T-cell (primary cell): ENCODE measurements around the gene BAG5. TPM values are rescaled to one million over a fixed set of nuclear protein-coding genes. Genes with fewer than 3 reads are reported as not detected.
A peak's percentile ranks its signal among the peaks of the same experiment; 100 is the strongest.

Experiments used
- ATAC-seq, 4 experiments: fragments of 200-7000 bp in 3 of 4; fragments of 150-1000 bp in 1 of 4; cut with Tn5 transposase; replicated peaks in 1 of 4; 1 replicate in 3 of 4; 2 replicates in 1 of 4; pipeline ENCODE4 v1.10.0; 2021; ENCODE audit warnings: moderate library complexity in 3 of 4, mild to moderate bottlenecking in 2 of 4, moderate number of reproducible peaks in 1 of 4
- CTCF ChIA-PET, 2 donors: fragments of 300-600 bp; sonication (Branson Sonifier 250); formaldehyde crosslinking; loops; one replicate each; lab custom pipeline; 2022; ENCODE audit warnings: antibody characterized with exemption in 2 of 2; lab: Charles Lee
- POLR2A ChIA-PET, 2 donors: fragments of 300-600 bp; sonication (Branson Sonifier 250); formaldehyde crosslinking; loops; one replicate each; lab custom pipeline; 2022; ENCODE audit warnings: antibody characterized with exemption in 2 of 2; lab: Charles Lee
- DNase-seq, 35 experiments: peaks; one replicate each; pipeline versions ENCODE4 v3.0.0 to v3.0.0-alpha.2; 2013 to 2023
- H3K27ac ChIP-seq: one replicate; pipeline ENCODE4 v1.5.1; 2013; ENCODE audit warnings: low read length
- H3K27me3 ChIP-seq, 2 experiments: replicated peaks in 1 of 2; 1 replicate in 1 of 2; 2 replicates in 1 of 2; pipeline versions ENCODE4 v1.6.1 to v1.7.0; 2013; ENCODE audit warnings: low read length in 1 of 2, mixed read lengths in 1 of 2; ENCODE audit not compliant: control insufficient read depth in 2 of 2, insufficient read depth in 2 of 2; ENCODE audit errors: extremely low read depth in 1 of 2
- H3K36me3 ChIP-seq, 2 donors: 1 replicate in 1 of 2; 2 replicates in 1 of 2; pipeline versions ENCODE4 v1.6.1 to v1.7.0; 2013; ENCODE audit warnings: low read length in 1 of 2; ENCODE audit not compliant: control insufficient read depth in 2 of 2, insufficient read depth in 1 of 2; ENCODE audit errors: extremely low read depth in 1 of 2
- H3K4me1 ChIP-seq, 2 experiments: 1 replicate in 1 of 2; 2 replicates in 1 of 2; pipeline versions ENCODE4 v1.6.1 to v1.7.0; 2013; ENCODE audit warnings: low read length in 2 of 2, mixed read lengths in 1 of 2; ENCODE audit not compliant: insufficient read depth in 2 of 2, control insufficient read depth in 1 of 2; ENCODE audit errors: extremely low read depth in 1 of 2
- H3K4me3 ChIP-seq, 2 donors: 1 replicate in 1 of 2; 2 replicates in 1 of 2; pipeline versions ENCODE4 v1.5.1 to v1.7.0; 2013; ENCODE audit warnings: mild to moderate bottlenecking in 2 of 2, low read length in 1 of 2, moderate library complexity in 1 of 2; ENCODE audit not compliant: control insufficient read depth in 1 of 2; ENCODE audit errors: extremely low read depth in 1 of 2
- H3K9me3 ChIP-seq: 2 replicates; pipeline ENCODE4 v1.7.0; 2013
- H3K27ac Mint-ChIP-seq, 2 donors: one replicate each; pipeline ENCODE4 v1.8.0; 2020 to 2021; ENCODE audit warnings: mild to moderate bottlenecking in 2 of 2, mixed read lengths in 2 of 2
- H3K27me3 Mint-ChIP-seq, 2 donors: one replicate each; pipeline ENCODE4 v1.8.0; 2021 to 2022; ENCODE audit warnings: mixed read lengths in 2 of 2
- H3K36me3 Mint-ChIP-seq: one replicate; pipeline ENCODE4 v1.8.0; 2021; ENCODE audit warnings: mixed read lengths
- H3K4me1 Mint-ChIP-seq, 3 donors: one replicate each; pipeline ENCODE4 v1.8.0; 2020 to 2022; ENCODE audit warnings: mixed read lengths in 3 of 3, mild to moderate bottlenecking in 1 of 3
- H3K4me3 Mint-ChIP-seq, 3 donors: one replicate each; pipeline ENCODE4 v1.8.0; 2020 to 2022; ENCODE audit warnings: mild to moderate bottlenecking in 3 of 3, mixed read lengths in 3 of 3, moderate library complexity in 3 of 3
- H3K9me3 Mint-ChIP-seq, 3 donors: one replicate each; pipeline ENCODE4 v1.8.0; 2020 to 2022; ENCODE audit warnings: mixed read lengths in 3 of 3
- WGBS: methylation state at CpG from one replicate; pipeline ENCODE4 v1.1.5; 2013; ENCODE audit warnings: missing lambda C conversion rate; ENCODE audit not compliant: insufficient coverage; 5-methylcytosine and 5-hydroxymethylcytosine counted together
- total RNA-seq, 35 experiments: library from RNA in 6 of 35; stranded (reverse) in 6 of 35; fragments of 120-200 nt in 1 of 35; gene quantifications; one replicate each; pipeline versions ENCODE4 v1.2.1 to v1.2.4 and lab custom pipeline; 2013 to 2026

BAG5 gene
- total RNA-seq, 5 donors from 2014 or later (not counting 1 experiment from before 2014, with no cell fraction given): 28.2 to 36.3 (median 31.1) TPM

GRCh38 chr14:103542605-103543088 is 19.8 kb downstream of the BAG5 start:
- H3K4me3 Mint-ChIP-seq: no peak overlapping the region
- H3K4me1 ChIP-seq: peaks cover 0 to 7% of the 10 kb centered on the region in 2 experiments

GRCh38 chr14:103541709-103542604 is 20.5 kb downstream of the BAG5 start:
- CTCF ChIA-PET: no interaction called here
- Histone ChIP-seq H3K4me3 (no peak overlapping the region), H3K36me3 (no peaks in the 10 kb centered on the region), H3K9me3 (no peaks in the 10 kb centered on the region), H3K27me3 (peaks cover 0 to 56% of the 10 kb centered on the region in 2 experiments), H3K4me1 (peaks cover 0 to 6% of the 10 kb centered on the region in 2 experiments), H3K27ac (no peak overlapping the region)
- whole genome bisulfite sequencing: 78% methylated on average over 26 of the region's 33 CpGs
- H3K9me3 Mint-ChIP-seq: no peaks in the 10 kb centered on the region
- no peak for ATAC-seq
- no peak for DNase-seq
- no peak overlapping the region for H3K4me3 Mint-ChIP-seq
- peaks cover 0 to 4% of the 10 kb centered on the region in 2 donors for H3K27me3 Mint-ChIP-seq
- H3K27ac Mint-ChIP-seq: no peak overlapping the region
- POLR2A ChIA-PET: no interaction called here
- H3K36me3 Mint-ChIP-seq: no peaks in the 10 kb centered on the region
- H3K4me1 Mint-ChIP-seq: peaks cover 0 to 2% (median 0%) of the 10 kb centered on the region in 3 donors

More at GRCh38 chr14:103542605-103543088, 19.8 kb downstream of the BAG5 start:
- no peak for DNase-seq
- Histone ChIP-seq H3K27ac (no peak overlapping the region), H3K9me3 (no peaks in the 10 kb centered on the region), H3K27me3 (peaks cover 0 to 56% of the 10 kb centered on the region in 2 experiments), H3K36me3 (no peaks in the 10 kb centered on the region), H3K4me3 (no peak overlapping the region)
- ChIA-PET CTCF (interaction anchor here in 1 of 2 donors (0.7 to 0.9 kb wide), 2 partner anchors 24 to 52 kb away, joined by 3 to 5 read pairs; no protein-coding TSS in a partner anchor), POLR2A (no interaction called here)
- no peak for ATAC-seq
- peaks cover 0 to 2% (median 0%) of the 10 kb centered on the region in 3 donors for H3K4me1 Mint-ChIP-seq
- H3K36me3 Mint-ChIP-seq: no peaks in the 10 kb centered on the region
- WGBS: 69% methylated on average over 10 of the region's 18 CpGs
- H3K27ac Mint-ChIP-seq: no peak overlapping the region
- peaks cover 0 to 4% of the 10 kb centered on the region in 2 donors for H3K27me3 Mint-ChIP-seq
- no peaks in the 10 kb centered on the region for H3K9me3 Mint-ChIP-seq

- H3K4me3 ChIP-seq: no peak overlapping the region
- DNase-seq (no peak), ATAC-seq (no peak)
- peaks cover 0 to under 1% of the 10 kb centered on the region in 2 donors for H3K36me3 ChIP-seq
- ChIA-PET POLR2A (interaction anchor here in 1 of 2 donors (0.5 kb wide), 1 partner anchor 168 kb away, joined by 5 read pairs; no protein-coding TSS in a partner anchor), CTCF (no interaction called here)
- Mint-ChIP-seq H3K4me1 (no peaks in the 10 kb centered on the region), H3K27me3 (peaks cover 0 to 4% of the 10 kb centered on the region in 2 donors), H3K9me3 (no peaks in the 10 kb centered on the region), H3K27ac (no peak overlapping the region), H3K36me3 (no peaks in the 10 kb centered on the region), H3K4me3 (no peak overlapping the region)
- 72% methylated on average over 13 of the region's 17 CpGs for WGBS
- no peak overlapping the region for H3K27ac ChIP-seq
- H3K27me3 ChIP-seq: peaks cover 0 to 52% of the 10 kb centered on the region in 2 experiments
- H3K9me3 ChIP-seq: no peaks in the 10 kb centered on the region
- no peaks in the 10 kb centered on the region for H3K4me1 ChIP-seq
These were observed 21.4 kb downstream of the BAG5 start for GRCh38 chr14:103540821-103541708.

DNA sequence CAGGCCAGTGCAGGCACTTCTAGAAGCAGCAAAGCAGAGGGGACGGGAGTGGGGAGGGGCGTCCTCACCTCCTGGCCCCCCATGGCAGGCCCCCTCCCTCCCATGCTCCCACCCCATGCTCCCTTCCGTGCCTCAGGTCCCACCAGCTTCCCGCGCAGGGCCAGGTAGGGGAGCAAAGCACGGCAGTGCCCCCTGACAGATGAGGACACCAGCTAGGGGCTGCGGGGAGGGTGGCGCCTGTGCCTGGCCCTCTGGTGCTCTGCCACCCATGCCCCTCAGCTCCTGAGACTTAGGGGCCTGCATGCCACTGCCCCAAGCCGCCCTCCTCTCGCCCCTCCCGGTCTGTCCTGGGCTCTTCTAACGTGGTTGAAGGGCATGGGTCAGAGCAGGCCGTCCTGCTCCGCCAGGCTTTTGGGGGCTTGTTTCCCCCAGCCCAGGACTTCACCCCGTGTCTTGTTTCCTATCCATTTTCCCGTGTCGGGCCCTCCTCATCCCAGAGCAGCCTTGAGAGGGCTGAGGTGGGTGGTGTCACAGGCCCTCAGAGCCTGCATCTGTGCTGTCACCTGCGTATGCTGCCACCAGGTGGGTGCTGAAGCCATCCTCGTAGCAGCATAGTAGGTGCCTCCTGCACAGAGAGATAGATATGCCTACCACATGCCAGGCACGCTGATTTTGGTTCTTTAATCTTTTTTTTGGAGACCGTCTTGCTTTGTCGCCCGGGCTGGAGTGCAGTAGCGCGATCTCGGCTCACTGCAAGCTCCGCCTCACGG is 23.2 kb downstream of the BAG5 start:
- Mint-ChIP-seq H3K36me3 (no peaks in the 10 kb centered on the region), H3K27me3 (peaks cover 0 to 4% of the 10 kb centered on the region in 2 donors), H3K4me3 (no peak overlapping the region), H3K27ac (no peak overlapping the region), H3K9me3 (no peaks in the 10 kb centered on the region), H3K4me1 (no peaks in the 10 kb centered on the region)
- H3K36me3 ChIP-seq: peaks cover 0 to 11% of the 10 kb centered on the region in 2 donors
- H3K27me3 ChIP-seq: peaks cover 0 to 43% of the 10 kb centered on the region in 2 experiments
- 70% methylated on average over 24 of the region's 28 CpGs for WGBS
- no peak overlapping the region for H3K27ac ChIP-seq
- DNase-seq: no peak
- peak in 1 of 4 experiments; percentile 35 for ATAC-seq
- POLR2A ChIA-PET: no interaction called here
- no peak overlapping the region for H3K4me3 ChIP-seq
- CTCF ChIA-PET: no interaction called here
- no peaks in the 10 kb centered on the region for H3K4me1 ChIP-seq
- no peaks in the 10 kb centered on the region for H3K9me3 ChIP-seq

DNA sequence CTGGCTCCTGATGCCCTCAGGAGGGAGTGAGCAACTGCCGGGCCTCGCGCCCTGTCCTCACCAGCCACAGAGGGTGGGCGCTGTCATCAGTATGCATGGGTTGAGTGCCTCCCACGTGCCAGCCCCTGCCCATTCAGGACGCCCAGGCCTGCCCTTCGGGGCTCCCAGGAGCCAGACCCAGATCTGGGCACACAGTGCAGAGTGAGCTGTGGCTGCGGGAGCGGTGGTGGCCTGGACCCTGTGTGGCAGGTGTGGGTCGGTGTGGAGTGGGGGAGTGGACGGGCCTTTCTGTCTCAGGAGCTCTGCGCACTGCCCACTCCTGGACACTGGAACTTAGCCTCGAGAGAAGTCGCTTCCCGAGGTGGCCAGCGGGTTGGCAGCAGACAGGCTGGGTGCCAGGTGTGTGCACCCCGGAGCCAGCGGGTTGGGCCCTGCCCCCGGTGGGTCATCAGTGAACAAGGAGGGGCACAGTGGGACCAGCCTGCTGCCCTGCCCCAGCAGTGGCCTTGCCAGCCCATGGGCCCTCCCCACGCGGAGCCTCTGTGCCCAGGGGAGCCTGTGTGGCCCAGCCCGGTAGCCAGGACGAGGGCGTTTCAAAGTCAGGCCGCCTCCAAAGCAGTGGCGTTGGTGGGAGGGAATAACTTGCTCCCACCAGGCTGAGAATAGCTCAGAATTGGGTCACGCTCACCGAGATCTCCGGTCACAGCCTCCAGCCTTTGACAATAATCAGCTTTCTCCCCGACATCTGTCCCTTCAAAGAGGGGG is 24.0 kb downstream of the BAG5 start:
- ChIA-PET CTCF (no interaction called here), POLR2A (interaction anchor here in 1 of 2 donors (0.7 kb wide), 1 partner anchor 111 kb away, joined by 3 read pairs; no protein-coding TSS in a partner anchor)
- Histone ChIP-seq H3K27ac (no peak overlapping the region), H3K4me1 (no peaks in the 10 kb centered on the region), H3K4me3 (no peak overlapping the region), H3K36me3 (peaks cover 0 to 14% of the 10 kb centered on the region in 2 donors), H3K9me3 (no peaks in the 10 kb centered on the region), H3K27me3 (peaks cover 0 to 35% of the 10 kb centered on the region in 2 experiments)
- Mint-ChIP-seq H3K4me1 (no peaks in the 10 kb centered on the region), H3K27ac (no peak overlapping the region), H3K27me3 (peaks cover 0 to 4% of the 10 kb centered on the region in 2 donors), H3K9me3 (no peaks in the 10 kb centered on the region), H3K4me3 (no peak overlapping the region), H3K36me3 (no peaks in the 10 kb centered on the region)
- 80% methylated on average over 16 of the region's 30 CpGs for WGBS
- no peak for DNase-seq
- no peak for ATAC-seq
